Tibial nerve (tissue), 4 donors: ENCODE data around the gene PPP1R14B. TPM values are rescaled to one million over a fixed set of nuclear protein-coding genes. Genes with fewer than 3 reads are reported as not detected.

Experiments
- DNase-seq, 2 donors: peaks; one replicate each; pipeline ENCODE4 v3.0.0-alpha.2; 2019; ENCODE audit warnings: low spot score in 2 of 2
- H3K27ac ChIP-seq, 4 donors: fragments of 200-600 bp; sonication (generic) in 3 of 4; one replicate each; pipeline ENCODE4 v1.5.1; 2017 to 2019; ENCODE audit warnings: mild to moderate bottlenecking in 1 of 4
- H3K27me3 ChIP-seq, 2 donors: fragments of 200-600 bp; sonication (generic) in 1 of 2; one replicate each; pipeline versions ENCODE4 v1.5.1 to v1.6.0; 2017 to 2019
- H3K36me3 ChIP-seq, 3 donors: fragments of 200-600 bp; sonication (generic); one replicate each; pipeline ENCODE4 v1.5.1; 2018 to 2019
- H3K4me1 ChIP-seq, 4 donors: fragments of 200-600 bp; sonication (generic) in 3 of 4; one replicate each; pipeline ENCODE4 v1.5.1; 2017 to 2019
- H3K4me3 ChIP-seq, 4 donors: fragments of 200-600 bp; sonication (generic) in 3 of 4; one replicate each; pipeline ENCODE4 v1.5.1; 2017 to 2019; ENCODE audit warnings: mild to moderate bottlenecking in 1 of 4, moderate library complexity in 1 of 4
- H3K9me3 ChIP-seq, 4 donors: fragments of 200-600 bp; sonication (generic) in 3 of 4; one replicate each; pipeline ENCODE4 v1.5.1; 2017 to 2019
- CTCF ChIP-seq, 5 experiments: fragments of 200-600 bp in 3 of 5; fragments of 450-650 bp in 2 of 5; sonication (generic) in 3 of 5; IDR thresholded peaks; one replicate each; pipeline ENCODE4 v1.5.1; 2016 to 2019; ENCODE audit warnings: antibody characterized with exemption in 5 of 5, mild to moderate bottlenecking in 3 of 5, moderate library complexity in 2 of 5
- EP300 ChIP-seq, 2 donors: sonication (generic); formaldehyde crosslinking; IDR thresholded peaks; one replicate each; pipeline ENCODE4 v1.6.1; 2017; ENCODE audit warnings: antibody characterized with exemption in 2 of 2, mild to moderate bottlenecking in 1 of 2
- POLR2A ChIP-seq, 2 donors: fragments of 450-650 bp; IDR thresholded peaks; one replicate each; pipeline ENCODE4 v1.6.1; 2017; ENCODE audit warnings: antibody characterized with exemption in 2 of 2, mild to moderate bottlenecking in 2 of 2, moderate library complexity in 2 of 2
- WGBS, 2 donors: methylation state at CpG; one replicate each; pipeline ENCODE4 v1.1.5; 2018; 5-methylcytosine and 5-hydroxymethylcytosine counted together
- total RNA-seq, 4 donors: library from RNA; depleted of rRNA; stranded (reverse); fragments of >200 nt; gene quantifications; one replicate each; pipeline ENCODE4 v1.1.0, GENCODE V29; 2016

Gene PPP1R14B
- total RNA-seq, 4 donors from 2014 or later, result 79.7 to 187 (median 91.4) TPM

- Histone ChIP-seq H3K9me3 (no peaks in the 10 kb centered on the region), H3K27ac (no peak overlapping the region), H3K27me3 (peaks cover 0 to 33% of the 10 kb centered on the region in 2 donors), H3K4me1 (peaks cover 0 to 43% (median 25%) of the 10 kb centered on the region in 4 donors), H3K36me3 (peaks cover 0 to 18% (median 0%) of the 10 kb centered on the region in 3 donors), H3K4me3 (no peak overlapping the region)
- no peak for DNase-seq
- TF ChIP-seq CTCF (IDR thresholded peaks at IDR 0.05) (no peak), EP300 (IDR thresholded peaks at IDR 0.05) (no peak), POLR2A (IDR thresholded peaks at IDR 0.05) (no peak)
- 78 to 84% methylated on average over 8 to 9 of the region's 9 CpGs for WGBS, 2 donors
Measured at GRCh38 chr11:64288353-64288750, 41.6 kb upstream of the PPP1R14B start.

- H3K27ac ChIP-seq, result no peak overlapping the region
- H3K36me3 ChIP-seq, result peaks cover 0 to 18% (median 0%) of the 10 kb centered on the region in 3 donors
- TF ChIP-seq POLR2A (IDR thresholded peaks at IDR 0.05) (no peak), CTCF (IDR thresholded peaks at IDR 0.05) (no peak), EP300 (IDR thresholded peaks at IDR 0.05) (no peak)
- peaks cover 0 to 46% (median 29%) of the 10 kb centered on the region in 4 donors for H3K4me1 ChIP-seq
- peaks cover 0 to 28% of the 10 kb centered on the region in 2 donors for H3K27me3 ChIP-seq
- H3K9me3 ChIP-seq, result no peaks in the 10 kb centered on the region
- 90 to 93% methylated on average over 21 to 32 of the region's 33 CpGs for WGBS, 2 donors
- no peak for DNase-seq
- H3K4me3 ChIP-seq, result no peak overlapping the region
Measured at GRCh38 chr11:64287676-64288352, 41.1 kb upstream of the PPP1R14B start.

- WGBS, 2 donors, result 90% methylated on average over 8 to 9 of the region's 9 CpGs
- no peaks in the 10 kb centered on the region for H3K9me3 ChIP-seq
- peaks cover 0 to 39% (median 25%) of the 10 kb centered on the region in 4 donors for H3K4me1 ChIP-seq
- peaks cover 0 to 19% of the 10 kb centered on the region in 2 donors for H3K27me3 ChIP-seq
- H3K36me3 ChIP-seq, result peaks cover 0 to 24% (median 0%) of the 10 kb centered on the region in 3 donors
- TF ChIP-seq EP300 (IDR thresholded peaks at IDR 0.05) (no peak), POLR2A (IDR thresholded peaks at IDR 0.05) (no peak), CTCF (IDR thresholded peaks at IDR 0.05) (no peak)
- no peak overlapping the region for H3K4me3 ChIP-seq
- no peak overlapping the region for H3K27ac ChIP-seq
- DNase-seq, result no peak
Measured at GRCh38 chr11:64286801-64287159, 40.0 kb upstream of the PPP1R14B start.

- Histone ChIP-seq H3K4me3 (peak overlapping the region; percentile 79 to 84 (median 82)), H3K36me3 (peaks cover 0 to 30% (median 0%) of the 10 kb centered on the region in 3 donors), H3K9me3 (no peaks in the 10 kb centered on the region), H3K27me3 (peaks cover 0 to 17% of the 10 kb centered on the region in 2 donors), H3K27ac (peak overlapping the region; percentile 91 to 98 (median 94)), H3K4me1 (peaks cover 0 to 32% (median 23%) of the 10 kb centered on the region in 4 donors)
- 31 to 43% methylated on average over 23 to 33 of the region's 40 CpGs for WGBS, 2 donors
- DNase-seq, result no peak
- no peak for TF ChIP-seq EP300 (IDR thresholded peaks at IDR 0.05)
Measured at GRCh38 chr11:64285885-64286800, 39.4 kb upstream of the PPP1R14B start.

- peaks cover 0 to 36% (median 0%) of the 10 kb centered on the region in 3 donors for H3K36me3 ChIP-seq
- TF ChIP-seq POLR2A (IDR thresholded peaks at IDR 0.05) (peak in 1 of 2 donors; percentile 13), EP300 (IDR thresholded peaks at IDR 0.05) (peak in 1 of 2 donors; percentile 4), CTCF (IDR thresholded peaks at IDR 0.05) (peak in 2 of 5 experiments; percentile 33 to 43)
- peak; percentile 66 to 81 for DNase-seq
Measured at GRCh38 chr11:64284962-64285884, 38.5 kb upstream of the PPP1R14B start, which contains the start of gene GPR137. GPR137 (plus strand) TSS chr11:64285848; CDS start chr11:64286525, 677 bp downstream.

More at GRCh38 chr11:64284962-64285884, 38.5 kb upstream of the PPP1R14B start, which contains the start of gene GPR137:
- WGBS, 2 donors, result 0 to 1% methylated on average over 19 to 56 of the region's 102 CpGs
- Histone ChIP-seq H3K27ac (peak within 1 kb of the TSS; percentile 91 to 98 (median 94)), H3K27me3 (peaks cover 0 to 9% of the 10 kb centered on the region in 2 donors), H3K9me3 (no peaks in the 10 kb centered on the region), H3K4me3 (peak within 1 kb of the TSS; percentile 79 to 84 (median 82)), H3K4me1 (peaks cover 0 to 30% (median 21%) of the 10 kb centered on the region in 4 donors)
